HepG2 (cell line): ENCODE data around the gene TNFAIP1. TPM values are rescaled to one million over a fixed set of nuclear protein-coding genes. Genes with fewer than 3 reads are reported as not detected.

ENCODE experiments used
- AHR ChIP-seq: IDR thresholded peaks from 2 replicates; pipeline ENCODE4 v1.6.1; 2018; ENCODE audit warnings: missing genetic modification reagents, missing compliant biosample characterization
- ATF1 ChIP-seq: IDR thresholded peaks from 2 replicates; pipeline ENCODE4 v1.6.1; 2016; ENCODE audit warnings: mild to moderate bottlenecking, control low read depth
- BHLHE40 ChIP-seq: IDR thresholded peaks from 2 replicates; pipeline ENCODE4 v1.6.1; 2011; ENCODE audit warnings: low read length, improper control_type of control experiment
- E2F5 ChIP-seq: sonication (generic); formaldehyde crosslinking; conservative IDR thresholded peaks from 2 replicates; pipeline ENCODE4 v1.4.0; 2020; ENCODE audit warnings: missing genetic modification reagents
- ISL2 ChIP-seq: sonication (generic); formaldehyde crosslinking; IDR thresholded peaks from 2 replicates; pipeline ENCODE4 v1.5.0; 2020; ENCODE audit warnings: missing genetic modification reagents
- ISX ChIP-seq: sonication (generic); formaldehyde crosslinking; conservative IDR thresholded peaks from 2 replicates; pipeline ENCODE4 v1.5.0; 2020; ENCODE audit warnings: missing genetic modification reagents
- KLF13 ChIP-seq: sonication (generic); formaldehyde crosslinking; IDR thresholded peaks from 2 replicates; pipeline ENCODE4 v1.4.0; 2020; ENCODE audit warnings: mild to moderate bottlenecking, missing genetic modification reagents
- KLF16 ChIP-seq, 2 experiments: sonication (generic) in 1 of 2; formaldehyde crosslinking in 1 of 2; IDR thresholded peaks; 2 replicates each; pipeline versions ENCODE4 v1.6.1 to v1.8.0; 2016 to 2023; ENCODE audit warnings: missing genetic modification reagents in 2 of 2, missing compliant biosample characterization in 1 of 2
- KMT2A ChIP-seq: sonication (generic); formaldehyde crosslinking; IDR thresholded peaks from 2 replicates; pipeline ENCODE4 v1.4.0; 2020; ENCODE audit warnings: missing genetic modification reagents
- NFATC3 ChIP-seq: sonication (generic); formaldehyde crosslinking; IDR thresholded peaks from 2 replicates; pipeline ENCODE4 v1.5.1; 2020; ENCODE audit warnings: mild to moderate bottlenecking, missing genetic modification reagents
- NFE2 ChIP-seq: sonication (generic); formaldehyde crosslinking; IDR thresholded peaks from 2 replicates; pipeline ENCODE4 v1.4.0; 2020; ENCODE audit warnings: missing genetic modification reagents
- NFE2L2 ChIP-seq: fragments of 150-350 bp; IDR thresholded peaks from 2 replicates; pipeline ENCODE4 v1.6.1; 2014; ENCODE audit warnings: low read length
- TFE3 ChIP-seq: IDR thresholded peaks from 2 replicates; pipeline ENCODE4 v1.6.1; 2016
- TIGD3 ChIP-seq: sonication (generic); formaldehyde crosslinking; IDR thresholded peaks from 2 replicates; pipeline ENCODE4 v1.5.1; 2020; ENCODE audit warnings: mild to moderate bottlenecking, missing genetic modification reagents, borderline replicate concordance
- ZBTB42 ChIP-seq: sonication (generic); formaldehyde crosslinking; IDR thresholded peaks from 2 replicates; pipeline ENCODE4 v1.5.0; 2020; ENCODE audit warnings: mild to moderate bottlenecking, missing genetic modification reagents
- ZMAT3 ChIP-seq: sonication (generic); formaldehyde crosslinking; conservative IDR thresholded peaks from 2 replicates; pipeline ENCODE4 v1.7.0; 2021; ENCODE audit warnings: missing genetic modification reagents
- ZMAT5 ChIP-seq: sonication (generic); formaldehyde crosslinking; IDR thresholded peaks from 2 replicates; pipeline ENCODE4 v1.5.0; 2020; ENCODE audit warnings: mild to moderate bottlenecking, low read depth, missing genetic modification reagents, borderline replicate concordance
- ZNF12 ChIP-seq: sonication (generic); formaldehyde crosslinking; IDR thresholded peaks from 2 replicates; pipeline ENCODE4 v1.5.0; 2020; ENCODE audit warnings: missing genetic modification reagents
- ZNF276 ChIP-seq: sonication (generic); formaldehyde crosslinking; IDR thresholded peaks from 2 replicates; pipeline ENCODE4 v1.4.0; 2020; ENCODE audit warnings: mild to moderate bottlenecking, low read depth, missing genetic modification reagents
- ZNF329 ChIP-seq: sonication (generic); formaldehyde crosslinking; IDR thresholded peaks from 2 replicates; pipeline ENCODE4 v1.9.0; 2021; ENCODE audit warnings: low read depth, mild to moderate bottlenecking, missing genetic modification reagents
- ZNF432 ChIP-seq: sonication (generic); formaldehyde crosslinking; IDR thresholded peaks from 2 replicates; pipeline ENCODE4 v1.5.0; 2020; ENCODE audit warnings: missing genetic modification reagents, mild to moderate bottlenecking, borderline replicate concordance
- ZNF766 ChIP-seq: sonication (generic); formaldehyde crosslinking; IDR thresholded peaks from 2 replicates; pipeline ENCODE4 v1.5.0; 2020; ENCODE audit warnings: missing genetic modification reagents, borderline replicate concordance
- ZNF891 ChIP-seq: sonication (generic); formaldehyde crosslinking; IDR thresholded peaks from 2 replicates; pipeline ENCODE4 v1.5.0; 2020; ENCODE audit warnings: mild to moderate bottlenecking, missing genetic modification reagents
- polyA plus RNA-seq, 8 experiments: library from polyadenylated mRNA; depleted of rRNA in 3 of 8; stranded (reverse) in 7 of 8; unstranded in 1 of 8; fragments of >200 nt; fragmentation: Illumina TruSeq in 4 of 8; extraction: Trizol in 4 of 8; gene quantifications; 2 replicates each; pipeline versions ENCODE4 v1.2.1 to v1.2.3, GENCODE V29; 2011 to 2016; ENCODE audit warnings: low read depth in 4 of 8, missing spikeins in 1 of 8, mixed read lengths in 1 of 8; ENCODE audit not compliant: insufficient read depth in 1 of 8
- total RNA-seq, 5 experiments: library from RNA; depleted of rRNA; stranded (reverse); fragments of >200 nt; fragmentation: Illumina TruSeq; extraction: Trizol; gene quantifications; 2 replicates each; pipeline ENCODE4 v1.2.3, GENCODE V29; 2016; ENCODE audit warnings: low read depth in 1 of 5

Gene TNFAIP1
- total and polyA plus RNA-seq, 2 of the 13 experiments (the other 11 are each of a cell fraction or from before 2014, with no cell fraction given) = 17.5 to 40.6 TPM

- TF ChIP-seq AHR (no peak), ZNF329 (peak; percentile 79; the same call in 1 of the 2 replicates), ZNF432 (no peak), ATF1 (CRISPR knock-in tag) (peak; percentile 91), ZNF891 (peak; percentile 91), ZNF276 (peak; percentile 86; the same call in 1 of the 2 replicates), ISX (CRISPR knock-in tag) (0 out of 2 replicates have a peak, but pooled peaks have one; percentile 82), NFE2L2 (no peak), BHLHE40 (peak; percentile 27; the same call in 1 of the 2 replicates), TFE3 (CRISPR knock-in tag) (0 out of 2 replicates have a peak, but pooled peaks have one; percentile 32), ISL2 (CRISPR knock-in tag) (peak; percentile 48; the same call in 1 of the 2 replicates), ZMAT5 (CRISPR knock-in tag) (0 out of 2 replicates have a peak, but pooled peaks have one; percentile 6), NFE2 (CRISPR knock-in tag) (no peak), ZBTB42 (CRISPR knock-in tag) (peak; percentile 58; the same call in 1 of the 2 replicates), ZNF766 (CRISPR knock-in tag) (peak; percentile 76; the same call in 1 of the 2 replicates), NFATC3 (CRISPR knock-in tag) (no peak), TIGD3 (CRISPR knock-in tag) (no peak), KLF16 (CRISPR knock-in tag; IDR thresholded peaks at IDR 0.05) (no peak; a peak in 1 of 4 replicates), KMT2A (peak; percentile 27; the same call in 1 of the 2 replicates), KLF13 (CRISPR knock-in tag) (no peak), ZMAT3 (CRISPR knock-in tag) (peak; percentile 83), E2F5 (CRISPR knock-in tag) (peak; percentile 56; the same call in 1 of the 2 replicates), ZNF12 (no peak)
Observed at GRCh38 chr17:28318759-28319597, 16.6 kb upstream of the TNFAIP1 start, which contains the start of gene TMEM97 (continued).
